NT2/D1 (cell line): ENCODE data around the gene WDR62.

ENCODE experiments used
- SUZ12 ChIP-seq: IDR thresholded peaks from 2 replicates; pipeline ENCODE4 v1.6.1; 2011; ENCODE audit not compliant: insufficient read length, insufficient read depth; ENCODE audit errors: extremely low read depth
- YY1 ChIP-seq: IDR thresholded peaks from 2 replicates; pipeline ENCODE4 v1.6.1; 2011; ENCODE audit not compliant: insufficient read length, insufficient read depth
- ZNF274 ChIP-seq: IDR thresholded peaks from 2 replicates; pipeline ENCODE4 v1.6.1; 2011; ENCODE audit warnings: mild to moderate bottlenecking, low read depth, low read length

DNA sequence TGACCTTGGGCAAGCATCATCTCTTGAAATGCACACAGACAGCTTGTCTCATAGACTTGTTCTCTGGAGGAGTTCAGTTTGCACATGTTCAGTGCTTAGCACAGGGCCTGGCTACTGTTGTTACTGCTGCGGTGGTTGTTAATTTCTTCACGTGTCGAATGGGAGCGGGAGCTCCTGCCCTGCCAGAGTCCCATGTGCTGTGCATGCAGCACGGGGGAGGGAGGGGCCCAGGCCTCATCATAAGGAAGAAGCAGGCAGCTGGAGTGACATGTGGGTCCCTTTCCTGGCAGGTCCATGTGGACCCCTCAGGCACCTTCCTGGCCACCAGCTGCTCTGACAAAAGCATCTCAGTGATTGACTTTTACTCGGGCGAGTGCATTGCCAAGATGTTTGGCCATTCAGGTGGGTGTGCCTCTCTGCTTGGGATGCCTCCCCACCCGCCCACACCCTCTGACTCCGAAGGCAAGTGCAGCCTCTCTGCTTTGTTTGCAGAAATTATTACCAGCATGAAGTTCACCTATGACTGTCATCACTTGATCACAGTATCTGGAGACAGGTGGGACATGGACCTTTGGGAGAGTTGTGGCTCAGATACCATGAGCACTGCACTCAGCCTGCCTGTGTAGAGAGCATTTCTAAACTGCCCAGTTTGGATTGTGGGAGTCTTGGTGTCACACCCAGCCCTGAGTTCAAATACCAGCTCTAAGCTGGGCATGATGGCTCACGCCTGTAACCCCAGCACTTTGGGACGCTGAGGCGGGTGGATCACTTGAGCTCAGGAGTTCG lies 36.4 kb downstream of the WDR62 start:
- TF ChIP-seq ZNF274 = no peak
- TF ChIP-seq SUZ12 = no peak
- TF ChIP-seq YY1 = no peak
